IPS DF 4.7 (cell line): ENCODE measurements around the gene SNRNP40.

Source experiments
- DNase-seq: peaks from one replicate; pipeline ENCODE4 v3.0.0-alpha.2; 2013; ENCODE audit warnings: low spot score; ENCODE audit errors: extremely low read depth

Gene SNRNP40

GRCh38 chr1:31232689-31233088 is 63.9 kb downstream of the SNRNP40 start:
- DNase-seq: no peak

- DNase-seq: no peak
Observed at GRCh38 chr1:31231802-31232201, 64.8 kb downstream of the SNRNP40 start.

- DNase-seq: no peak
Observed at GRCh38 chr1:31230378-31230777, 66.2 kb downstream of the SNRNP40 start.

GRCh38 chr1:31228986-31229385 is 67.6 kb downstream of the SNRNP40 start:
- no peak for DNase-seq

GRCh38 chr1:31227891-31228568 is 68.6 kb downstream of the SNRNP40 start:
- no peak for DNase-seq

GRCh38 chr1:31224068-31224467 is 72.5 kb downstream of the SNRNP40 start:
- no peak for DNase-seq

- no peak for DNase-seq
Observed at GRCh38 chr1:31222176-31222575, 74.4 kb downstream of the SNRNP40 start.

- DNase-seq: no peak
Observed at GRCh38 chr1:31221072-31221471, 75.5 kb downstream of the SNRNP40 start.

GRCh38 chr1:31219489-31219888 is 77.1 kb downstream of the SNRNP40 start:
- DNase-seq: no peak

GRCh38 chr1:31218705-31219104 is 77.9 kb downstream of the SNRNP40 start:
- DNase-seq: no peak

GRCh38 chr1:31216016-31216415 is 80.6 kb downstream of the SNRNP40 start:
- DNase-seq: no peak

- no peak for DNase-seq
Observed at GRCh38 chr1:31215065-31215570, 81.5 kb downstream of the SNRNP40 start.

- no peak for DNase-seq
Observed at GRCh38 chr1:31214316-31215064, 82.1 kb downstream of the SNRNP40 start.
